PC-3 (cell line): ENCODE data around the gene TRAFD1. TPM values are rescaled to one million over a fixed set of nuclear protein-coding genes. Genes with fewer than 3 reads are reported as not detected.
A peak's percentile ranks its signal among the peaks of the same experiment; 100 is the strongest.

Experiments
- ATAC-seq: fragments of 200-7000 bp; cut with Tn5 transposase; 2 replicates; pipeline ENCODE4 v1.9.1; 2020; ENCODE audit warnings: mild to moderate bottlenecking, moderate library complexity
- BruUV-seq: library from RNA; stranded (reverse); fragments of 400-500 nt; replicated peaks from 2 replicates; lab custom pipeline; 2021; lab: Mats Ljungman, UMichigan
- CTCF ChIA-PET: fragments of 300-600 bp; sonication (Branson Sonifier 250); formaldehyde crosslinking; loops from one replicate; lab custom pipeline; 2022; ENCODE audit warnings: antibody characterized with exemption; lab: Charles Lee
- POLR2A ChIA-PET: fragments of 300-600 bp; sonication (Branson Sonifier 250); formaldehyde crosslinking; loops from one replicate; lab custom pipeline; 2022; ENCODE audit warnings: antibody characterized with exemption; ENCODE audit not compliant: unreplicated experiment; lab: Charles Lee
- DNase-seq: peaks from one replicate; pipeline ENCODE4 v3.0.0-alpha.2; 2015
- H2AFZ ChIP-seq: fragments of 300-600 bp; sonication (generic); 2 replicates; pipeline ENCODE4 v1.6.0; 2016; ENCODE audit warnings: antibody characterized with exemption, low read length
- H3F3A ChIP-seq: fragments of 300-600 bp; sonication (generic); one replicate; pipeline ENCODE4 v1.6.0; 2017; ENCODE audit warnings: antibody characterized with exemption, low read length, control low read depth, mild to moderate bottlenecking; ENCODE audit not compliant: unreplicated experiment
- H3K27ac ChIP-seq: fragments of 300-600 bp; sonication (generic); 2 replicates; pipeline ENCODE4 v1.5.1; 2016; ENCODE audit warnings: mild to moderate bottlenecking, low read length
- H3K27me3 ChIP-seq: fragments of 300-600 bp; sonication (generic); 2 replicates; pipeline ENCODE4 v1.6.1; 2016; ENCODE audit warnings: low read length, mixed read lengths
- H3K36me3 ChIP-seq: fragments of 300-600 bp; sonication (generic); 2 replicates; pipeline ENCODE4 v1.6.1; 2016; ENCODE audit warnings: low read depth, mixed run types, low read length, mixed read lengths
- H3K4me1 ChIP-seq: fragments of 300-600 bp; sonication (generic); 2 replicates; pipeline ENCODE4 v1.5.1; 2016; ENCODE audit warnings: low read length; ENCODE audit not compliant: insufficient read depth
- H3K4me2 ChIP-seq: fragments of 300-600 bp; sonication (generic); 2 replicates; pipeline ENCODE4 v1.6.0; 2016; ENCODE audit warnings: low read length
- H3K4me3 ChIP-seq: fragments of 300-600 bp; sonication (generic); 2 replicates; pipeline ENCODE4 v1.5.1; 2016; ENCODE audit warnings: mild to moderate bottlenecking, low read length, mixed read lengths
- H3K79me2 ChIP-seq: fragments of 300-600 bp; sonication (generic); 2 replicates; pipeline ENCODE4 v1.6.1; 2017; ENCODE audit warnings: low read length, mixed read lengths
- H3K9ac ChIP-seq: fragments of 300-600 bp; sonication (generic); 2 replicates; pipeline ENCODE4 v1.6.0; 2016; ENCODE audit warnings: mild to moderate bottlenecking, low read length
- H3K9me2 ChIP-seq: fragments of 300-600 bp; sonication (generic); replicated peaks from 2 replicates; pipeline ENCODE4 v1.6.1; 2016; ENCODE audit warnings: mixed run types, low read length, mixed read lengths
- H3K9me3 ChIP-seq: fragments of 300-600 bp; sonication (generic); 2 replicates; pipeline ENCODE4 v1.6.1; 2016; ENCODE audit warnings: low read length, mixed read lengths
- H4K20me1 ChIP-seq: fragments of 300-600 bp; sonication (generic); 2 replicates; pipeline ENCODE4 v1.6.1; 2016; ENCODE audit warnings: low read length, mixed read lengths
- CTCF ChIP-seq: fragments of 300-600 bp; sonication (generic); conservative IDR thresholded peaks from 2 replicates; pipeline ENCODE4 v1.5.1; 2017; ENCODE audit warnings: antibody characterized with exemption, low read depth, mild to moderate bottlenecking, low read length
- EZH2 ChIP-seq: fragments of 300-600 bp; sonication (generic); IDR thresholded peaks from one replicate; pipeline ENCODE4 v1.6.1; 2017; ENCODE audit warnings: antibody characterized with exemption, mild to moderate bottlenecking, low read length; ENCODE audit not compliant: unreplicated experiment
- EZH2phosphoT487 ChIP-seq: fragments of 300-600 bp; sonication (generic); IDR thresholded peaks from 2 replicates; pipeline ENCODE4 v1.6.1; 2018; ENCODE audit warnings: mild to moderate bottlenecking, antibody characterized with exemption, low read length, borderline replicate concordance
- intact Hi-C: fragments of 100-400 bp; cut with micrococcal nuclease; formaldehyde crosslinking; loops from 2 replicates; pipeline ENCODE4 v1.9.0; 2023
- total RNA-seq: library from RNA; depleted of rRNA; stranded (reverse); fragments of >200 nt; gene quantifications from 2 replicates; pipeline ENCODE4 v1.2.3, GENCODE V29; 2014

TRAFD1 gene
- total RNA-seq, 1 experiment from 2014 or later: 34.1 TPM

GRCh38 chr12:112087851-112088250 lies 37.5 kb upstream of the TRAFD1 start:
- POLR2A ChIA-PET: no interaction called here
- TF ChIP-seq EZH2phosphoT487 (no peak), CTCF (no peak), EZH2 (no peak)
- Histone ChIP-seq H3K9ac (no peak overlapping the region), H3K9me3 (no peaks in the 10 kb centered on the region), H3K9me2 (no peaks in the 10 kb centered on the region), H3K27me3 (no peaks in the 10 kb centered on the region), H3K4me3 (no peak overlapping the region), H3F3A (peaks cover 4% of the 10 kb centered on the region), H3K79me2 (peaks cover 77% of the 10 kb centered on the region), H3K27ac (no peak overlapping the region), H3K36me3 (peaks cover 62% of the 10 kb centered on the region), H3K4me1 (peaks cover 6% of the 10 kb centered on the region), H3K4me2 (no peak overlapping the region), H4K20me1 (peaks cover 30% of the 10 kb centered on the region), H2AFZ (no peak overlapping the region)
- CTCF ChIA-PET: no interaction called here
- DNase-seq (no peak), ATAC-seq (no peak)
- intact Hi-C loops: loop anchor here (1.0 to 2.0 kb wide), 3 partner anchors 37 to 143 kb away; partner anchors contain the start of gene TRAFD1
- no TSS peak for BruUV-seq

- no peaks in the 10 kb centered on the region for H3K27me3 ChIP-seq
- no peak overlapping the region for H3K27ac ChIP-seq
- BruUV-seq: no TSS peak
- H3K4me1 ChIP-seq: peaks cover 12% of the 10 kb centered on the region
- peaks cover 61% of the 10 kb centered on the region for H3K36me3 ChIP-seq
- DNase-seq (no peak), ATAC-seq (no peak)
- H3K9me3 ChIP-seq: no peaks in the 10 kb centered on the region
- peaks cover 94% of the 10 kb centered on the region for H3K79me2 ChIP-seq
- H3K4me2 ChIP-seq: no peak overlapping the region
- no peak overlapping the region for H3K9ac ChIP-seq
- intact Hi-C loops: no loop called here
- peaks cover 6% of the 10 kb centered on the region for H3F3A ChIP-seq
- H2AFZ ChIP-seq: no peak overlapping the region
- H3K4me3 ChIP-seq: no peak overlapping the region
- no peaks in the 10 kb centered on the region for H3K9me2 ChIP-seq
- CTCF ChIA-PET: no interaction called here
- peaks cover 37% of the 10 kb centered on the region for H4K20me1 ChIP-seq
- POLR2A ChIA-PET: no interaction called here
- no peak for TF ChIP-seq EZH2
- TF ChIP-seq CTCF: no peak
- TF ChIP-seq EZH2phosphoT487: no peak
Observed at GRCh38 chr12:112091563-112091962, 33.8 kb upstream of the TRAFD1 start.

GRCh38 chr12:112096070-112096469 lies 29.3 kb upstream of the TRAFD1 start:
- H3K4me2 ChIP-seq: peak overlapping the region; percentile 55
- TF ChIP-seq EZH2phosphoT487 (no peak), CTCF (no peak), EZH2 (no peak)
- no peak overlapping the region for H3K9ac ChIP-seq
- peaks cover 9% of the 10 kb centered on the region for H3F3A ChIP-seq
- H4K20me1 ChIP-seq: peaks cover 55% of the 10 kb centered on the region
- H3K4me1 ChIP-seq: peaks cover 31% of the 10 kb centered on the region
- H3K27me3 ChIP-seq: no peaks in the 10 kb centered on the region
- peaks cover 56% of the 10 kb centered on the region for H3K36me3 ChIP-seq
- no peak overlapping the region; the same call in 1 of the 2 replicates for H3K4me3 ChIP-seq
- ChIA-PET POLR2A (interaction anchor here (0.6 kb wide), 2 partner anchors 73 to 475 kb away, joined by 6 to 16 read pairs; no protein-coding TSS in a partner anchor), CTCF (interaction anchor here (0.6 to 1.5 kb wide), 2 partner anchors 16 to 241 kb away, joined by 3 to 4 read pairs; no protein-coding TSS in a partner anchor)
- intact Hi-C loops: loop anchor here (1.0 kb wide), 1 partner anchor 29 kb away; the partner anchor contains the start of gene TRAFD1
- no peak overlapping the region for H2AFZ ChIP-seq
- H3K27ac ChIP-seq: peak overlapping the region; percentile 28
- no peaks in the 10 kb centered on the region for H3K9me2 ChIP-seq
- BruUV-seq: no TSS peak
- no peak for ATAC-seq
- peaks cover 96% of the 10 kb centered on the region for H3K79me2 ChIP-seq
- H3K9me3 ChIP-seq: no peaks in the 10 kb centered on the region
- no peak for DNase-seq
